HG02884 (cell line): Measurements from ENCODE around the gene CLCN6.

Experiments used
- ATAC-seq: cut with Tn5 transposase; IDR thresholded peaks from one replicate; pipeline ENCODE4 v1.9.1; 2021; ENCODE audit warnings: mild to moderate bottlenecking, moderate library complexity; ENCODE audit not compliant: unreplicated experiment

The CLCN6 gene

DNA sequence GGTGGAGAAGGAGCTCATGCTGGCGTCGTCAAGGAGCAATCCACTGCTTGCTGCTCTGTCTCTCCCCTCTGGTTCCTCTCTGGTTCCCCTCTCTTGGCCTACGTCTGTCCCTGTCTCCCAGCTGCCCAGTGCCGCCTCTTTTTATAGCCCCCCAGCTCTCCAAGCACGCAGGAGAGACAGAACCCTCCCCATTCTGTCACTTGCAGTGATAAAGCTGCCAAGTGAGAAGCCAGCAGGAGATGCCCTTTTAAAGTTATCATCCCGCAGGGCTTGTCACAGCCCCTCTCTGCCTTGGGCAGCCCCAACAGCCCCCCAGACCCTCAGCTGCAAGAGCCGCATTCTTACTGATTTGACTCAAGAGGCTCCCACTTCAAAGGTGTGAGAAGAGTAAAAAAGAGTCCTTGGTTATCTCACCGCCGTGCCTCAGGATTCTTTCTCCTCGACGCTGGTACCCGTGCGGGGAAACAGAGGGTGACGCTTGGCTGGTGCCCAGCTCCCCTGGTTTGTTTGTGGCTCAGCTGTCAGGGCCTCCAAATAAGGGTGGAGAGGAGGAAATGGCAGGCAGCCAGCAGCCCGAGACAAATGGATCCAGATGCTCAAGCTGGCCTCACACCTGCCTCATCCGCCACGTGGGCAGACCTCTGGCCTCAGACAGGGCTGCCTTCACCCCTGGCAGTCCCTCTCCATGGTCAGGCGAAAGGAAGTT lies 41.8 kb downstream of the CLCN6 start, which contains the start of gene NPPA:
Gene NPPA (minus strand): TSS at position 117 of the 706 bp plus-strand sequence. CDS start 99 bp downstream, at position 18.
- ATAC-seq = no peak

DNA sequence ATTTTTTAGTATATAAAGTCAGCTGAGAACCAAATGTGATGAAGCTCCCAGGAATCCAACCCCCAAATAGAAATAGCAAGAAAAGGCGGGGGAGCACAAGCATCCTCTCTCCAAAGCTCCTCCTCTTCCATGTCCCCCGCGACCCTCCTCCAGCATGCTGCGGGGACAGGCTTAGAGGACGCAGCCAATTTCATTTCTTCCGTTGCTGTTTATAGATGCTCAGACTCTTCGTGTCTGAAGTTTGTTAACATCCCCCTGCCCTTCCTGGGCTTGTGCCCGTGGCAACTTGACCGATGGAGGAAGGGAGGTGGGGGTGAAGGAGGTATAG lies 42.3 kb downstream of the CLCN6 start:
- no peak for ATAC-seq

DNA sequence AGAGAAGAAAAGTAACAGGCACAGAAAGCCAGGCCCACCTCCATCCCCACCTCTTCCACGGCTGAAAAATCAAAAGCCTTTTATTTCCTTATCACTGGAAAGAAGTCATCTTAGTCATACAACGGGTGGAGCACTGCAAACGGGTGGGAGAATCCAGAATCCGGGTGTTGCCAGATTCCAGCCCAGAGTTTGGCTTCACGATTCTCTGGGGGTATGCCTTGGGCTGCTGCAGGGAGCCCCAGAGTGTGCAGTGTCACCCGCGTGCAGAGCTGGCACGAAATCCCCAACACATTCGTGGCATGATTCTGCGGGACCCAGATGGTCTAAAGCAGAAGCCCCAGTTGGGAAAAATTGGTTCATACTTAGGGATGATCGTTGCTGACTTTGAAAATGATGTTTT lies 44.2 kb downstream of the CLCN6 start:
- no peak for ATAC-seq

GRCh38 chr1:11851180-11851579 lies 45.2 kb downstream of the CLCN6 start:
- no peak for ATAC-seq

DNA sequence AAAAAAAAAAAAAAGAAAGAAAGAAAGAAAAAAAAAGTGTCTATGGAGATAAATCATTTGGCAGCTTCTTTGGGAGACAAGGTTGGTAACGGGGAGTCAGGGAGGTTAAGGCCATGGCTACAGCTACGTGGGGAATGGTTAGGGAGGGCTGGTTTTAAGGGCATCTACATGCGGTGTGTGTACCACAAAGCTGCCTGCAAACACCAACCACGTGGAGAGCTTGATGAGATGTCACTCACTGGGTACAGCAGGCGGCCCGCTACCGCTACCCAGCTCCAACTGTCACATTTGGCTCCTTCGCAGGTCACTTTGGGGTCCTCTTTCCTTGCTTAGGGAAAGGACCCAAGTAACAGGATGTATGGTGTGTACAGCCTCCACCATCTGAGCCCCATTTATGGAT lies 48.5 kb downstream of the CLCN6 start:
- no peak for ATAC-seq

DNA sequence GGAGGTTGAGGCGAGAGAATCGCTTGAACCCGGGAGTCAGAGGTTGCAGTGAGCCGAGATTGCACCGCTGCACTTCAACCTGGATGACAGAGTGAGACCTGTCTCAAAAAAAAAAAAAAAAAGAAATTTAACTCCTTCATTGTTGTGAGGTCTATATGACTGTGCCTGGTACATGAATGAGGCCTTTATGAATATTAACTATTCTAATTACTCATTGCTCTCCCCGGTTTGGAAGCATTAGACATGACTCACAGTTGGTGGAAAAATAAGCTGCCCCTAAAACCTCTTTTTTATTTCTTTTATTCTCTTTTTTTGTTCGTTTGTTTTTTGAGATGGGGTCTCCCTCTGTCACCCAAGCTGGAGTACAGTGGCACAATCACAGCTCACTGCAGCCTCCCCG lies 49.4 kb downstream of the CLCN6 start:
- no peak for ATAC-seq

- no peak for ATAC-seq
These were observed 50.7 kb downstream of the CLCN6 start for GRCh38 chr1:11856698-11857097.

DNA sequence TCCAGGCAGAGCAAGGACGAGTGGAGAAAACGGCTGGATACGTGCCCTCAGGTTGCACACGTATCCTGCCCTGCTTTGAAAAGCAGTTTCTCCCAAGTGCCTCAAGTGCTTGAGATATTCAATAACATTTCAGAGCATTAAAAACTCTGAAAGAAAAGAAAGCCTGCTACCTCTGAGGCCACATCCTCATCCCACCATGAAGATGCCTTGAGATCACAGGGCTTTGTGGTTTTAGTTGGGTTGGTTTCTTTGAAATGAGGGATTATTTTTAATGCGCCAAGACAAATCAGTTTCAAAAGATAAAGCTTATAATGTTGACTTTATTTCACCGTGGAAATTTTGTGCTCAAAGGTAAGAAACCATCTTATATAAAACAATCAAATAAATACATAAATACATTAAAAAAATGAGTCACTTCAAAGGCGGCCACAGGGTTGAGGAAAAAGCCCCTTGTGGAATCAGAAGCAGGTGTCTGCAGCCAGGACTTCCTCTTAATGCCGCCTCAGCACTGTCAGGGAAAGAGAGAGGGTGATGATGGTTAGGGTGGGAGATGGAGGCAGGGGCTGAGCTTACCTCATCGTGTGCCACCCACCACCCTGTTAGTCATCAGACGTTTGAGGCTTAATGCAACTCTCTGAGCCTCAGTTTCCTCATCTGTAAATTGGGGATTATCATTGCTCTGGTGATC lies 51.3 kb downstream of the CLCN6 start:
- ATAC-seq = no peak

DNA sequence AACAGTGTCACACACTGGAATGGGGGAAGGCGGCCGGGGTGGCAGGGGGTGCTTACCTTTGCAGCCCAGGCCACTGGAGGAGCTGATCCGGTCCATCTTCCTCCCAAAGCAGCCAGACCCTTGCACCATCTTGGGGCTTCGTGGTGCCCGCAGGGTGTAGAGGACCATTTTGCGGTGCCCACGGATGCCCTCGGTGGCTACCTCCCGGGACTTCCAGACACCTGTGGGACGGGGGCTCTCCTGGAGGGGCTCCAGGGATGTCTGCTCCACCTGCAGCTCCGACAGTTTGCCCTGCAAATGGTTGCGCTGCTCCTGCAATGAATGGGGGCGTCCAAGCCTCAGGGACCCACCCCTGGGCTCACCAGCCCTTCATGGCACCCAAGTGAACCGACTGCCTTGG lies 52.2 kb downstream of the CLCN6 start:
- ATAC-seq = no peak

- no peak for ATAC-seq
These were observed 52.6 kb downstream of the CLCN6 start, which contains the start of gene NPPB for GRCh38 chr1:11858613-11858967. Gene NPPB, minus strand, starts transcription at chr1:11858945. Its CDS starts 112 bp downstream, at chr1:11858833.

- no peak for ATAC-seq
These were observed 53.2 kb downstream of the CLCN6 start for GRCh38 chr1:11858968-11859871.

- no peak for ATAC-seq
These were observed 54.1 kb downstream of the CLCN6 start for GRCh38 chr1:11860083-11860482.

DNA sequence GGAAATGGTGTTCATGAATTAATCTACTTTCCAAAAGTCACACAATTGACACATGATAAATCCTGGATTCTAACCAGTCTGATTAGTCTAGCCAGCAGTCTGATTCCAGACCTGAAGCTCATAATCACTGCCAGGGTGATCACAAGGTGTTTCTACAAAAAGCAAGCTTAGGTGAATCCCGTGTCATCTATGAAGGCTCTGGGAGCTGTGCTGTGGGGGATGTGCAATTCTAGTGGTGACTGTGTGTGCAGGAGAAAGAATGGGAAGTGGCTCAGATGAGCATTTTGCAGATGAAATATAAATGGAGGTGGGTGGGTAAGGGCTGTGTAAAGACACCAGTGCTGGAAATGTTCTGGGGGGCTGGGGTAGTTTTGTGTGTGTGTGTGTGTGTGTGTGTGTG lies 54.6 kb downstream of the CLCN6 start:
- ATAC-seq = no peak

- ATAC-seq = no peak
These were observed 56.9 kb downstream of the CLCN6 start for GRCh38 chr1:11862890-11863289.

DNA sequence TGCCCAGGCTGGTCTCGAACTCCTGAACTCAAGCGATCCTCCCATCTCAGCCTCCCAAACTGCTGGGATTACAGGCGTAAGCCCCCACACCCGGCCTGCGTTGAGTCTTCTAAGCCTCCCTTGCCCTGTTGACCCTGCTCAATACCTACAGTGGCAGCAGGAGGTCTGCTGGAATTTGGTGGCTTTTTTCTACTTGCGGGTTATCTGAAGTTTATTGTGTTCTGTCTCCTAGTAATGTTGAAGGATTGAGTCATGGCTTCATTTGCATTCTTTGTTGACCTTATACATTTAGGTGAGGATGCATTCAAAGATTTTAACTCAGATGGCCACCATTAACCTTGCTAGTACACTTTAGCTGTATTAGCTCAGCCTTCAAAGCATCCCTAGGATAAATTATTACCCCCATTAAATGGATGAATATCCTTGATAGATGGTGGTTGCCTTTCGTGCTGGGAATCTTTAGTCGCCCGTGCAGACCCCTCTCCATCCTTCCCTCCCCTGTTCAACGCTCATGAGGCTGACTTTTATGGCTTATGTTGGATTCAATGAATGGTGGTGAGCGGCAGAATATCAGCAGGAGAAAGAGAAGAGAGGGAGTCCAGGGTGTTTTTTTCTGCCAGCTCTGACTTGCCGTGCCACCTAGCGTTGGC lies 62.5 kb downstream of the CLCN6 start:
- no peak for ATAC-seq

- ATAC-seq = no peak
These were observed 63.1 kb downstream of the CLCN6 start for GRCh38 chr1:11869104-11869503.

- no peak for ATAC-seq
These were observed 63.7 kb downstream of the CLCN6 start for GRCh38 chr1:11869650-11870207.

DNA sequence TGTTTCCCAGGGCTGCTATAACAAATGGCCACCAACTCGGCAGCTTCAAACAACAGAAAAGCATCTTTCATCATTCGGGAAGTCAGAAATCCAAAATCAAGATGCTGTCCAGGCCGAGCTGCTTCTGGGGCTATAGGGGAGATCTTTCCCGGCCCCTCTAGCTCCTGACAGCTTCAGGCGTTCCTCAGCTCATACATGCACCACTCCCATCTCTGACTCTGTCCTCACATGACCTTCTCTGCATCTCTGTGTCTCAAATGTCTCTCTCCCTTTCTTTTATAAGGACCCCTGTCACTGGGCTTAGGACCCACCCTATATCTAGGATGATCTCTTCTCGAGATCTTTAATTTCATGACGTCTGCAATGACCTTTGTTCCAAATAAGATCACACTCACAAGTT lies 66.6 kb downstream of the CLCN6 start:
- ATAC-seq = no peak

DNA sequence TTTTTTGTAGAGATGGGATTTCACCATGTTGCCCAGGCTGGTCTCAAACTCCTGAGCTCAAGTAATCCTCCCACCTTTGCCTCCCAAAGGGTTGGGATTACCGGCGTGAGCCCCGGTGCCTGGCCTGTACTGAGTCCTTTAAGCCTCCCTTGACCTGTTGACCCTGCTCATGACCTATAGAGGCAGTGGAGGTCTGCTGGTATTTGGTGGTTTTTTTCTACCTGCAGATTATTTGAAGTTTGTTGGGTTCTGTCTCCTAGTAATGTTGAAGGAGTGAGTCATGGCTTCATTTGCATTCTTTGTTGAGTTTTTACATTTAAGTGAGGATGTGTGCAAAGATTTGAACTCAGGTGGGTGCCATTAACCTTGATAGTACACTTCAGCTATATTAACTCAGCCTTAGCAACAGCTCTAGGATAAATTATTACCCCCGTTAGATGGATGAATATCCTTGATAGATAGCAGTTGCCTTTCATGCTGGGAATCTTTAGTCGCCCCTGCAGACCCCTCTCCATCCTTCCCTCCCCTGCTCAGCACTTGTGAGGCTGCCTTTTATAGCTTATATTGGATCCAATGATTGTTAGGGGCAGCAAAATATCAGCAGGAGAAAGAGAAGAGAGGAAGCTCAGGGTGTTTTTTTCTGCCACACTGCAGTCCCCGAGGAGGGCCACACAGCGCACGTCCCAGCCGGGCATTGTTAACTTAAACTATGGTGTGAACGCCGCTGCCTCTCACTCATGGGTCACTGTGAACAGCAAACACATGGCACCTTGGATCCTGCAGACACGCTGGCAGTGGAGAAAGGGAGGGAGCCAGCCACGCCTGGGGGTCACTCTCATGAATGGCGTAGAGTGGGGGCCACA lies 67.6 kb downstream of the CLCN6 start:
- no peak for ATAC-seq

GRCh38 chr1:11874258-11874562 lies 68.2 kb downstream of the CLCN6 start:
- no peak for ATAC-seq
